CD14-positive monocyte (primary cell): ENCODE measurements around the gene GPC6. TPM values are rescaled to one million over a fixed set of nuclear protein-coding genes. Genes with fewer than 3 reads are reported as not detected.

Experiments
- DNase-seq, 3 donors: peaks; one replicate each; pipeline ENCODE4 v3.0.0-alpha.2; 2011 to 2022
- H2AFZ ChIP-seq: 2 replicates; pipeline ENCODE4 v1.6.0; 2012; ENCODE audit warnings: mild to moderate bottlenecking, low read depth, low read length, inconsistent platforms; ENCODE audit not compliant: insufficient read depth, poor library complexity, severe bottlenecking
- H3K27ac ChIP-seq, 2 donors: 1 replicate in 1 of 2; 2 replicates in 1 of 2; pipeline ENCODE4 v1.5.1; 2012 to 2013; ENCODE audit warnings: low read length in 2 of 2, control low read depth in 1 of 2, inconsistent platforms in 1 of 2, low read depth in 1 of 2, mild to moderate bottlenecking in 1 of 2
- H3K27me3 ChIP-seq, 2 donors: one replicate each; pipeline versions ENCODE4 v1.6.0 to v1.6.1; 2011 to 2013; ENCODE audit warnings: low read length in 2 of 2; ENCODE audit not compliant: control insufficient read depth in 2 of 2, insufficient read depth in 2 of 2
- H3K36me3 ChIP-seq, 2 donors: replicated peaks in 1 of 2; 1 replicate in 1 of 2; 2 replicates in 1 of 2; pipeline versions ENCODE4 v1.5.1 to v1.6.1; 2012 to 2013; ENCODE audit warnings: low read length in 2 of 2, control low read depth in 1 of 2, inconsistent platforms in 1 of 2, mild to moderate bottlenecking in 1 of 2; ENCODE audit not compliant: insufficient read depth in 2 of 2, control insufficient read depth in 1 of 2
- H3K4me1 ChIP-seq, 2 donors: 1 replicate in 1 of 2; 2 replicates in 1 of 2; pipeline versions ENCODE4 v1.5.1 to v1.6.1; 2012 to 2013; ENCODE audit warnings: low read length in 2 of 2, control low read depth in 1 of 2, inconsistent platforms in 1 of 2, mild to moderate bottlenecking in 1 of 2, moderate library complexity in 1 of 2; ENCODE audit not compliant: insufficient read depth in 2 of 2, control insufficient read depth in 1 of 2
- H3K4me2 ChIP-seq: replicated peaks from 2 replicates; pipeline ENCODE3; 2012; ENCODE audit warnings: low read length, moderate library complexity, mild to moderate bottlenecking; ENCODE audit not compliant: poor library complexity, severe bottlenecking; ENCODE audit errors: extremely low read depth
- H3K4me3 ChIP-seq, 3 experiments: fragments of 200-600 bp in 1 of 3; sonication (generic) in 1 of 3; replicated peaks in 1 of 3; 1 replicate in 2 of 3; 2 replicates in 1 of 3; pipeline ENCODE4 v1.5.1; 2011 to 2013; ENCODE audit warnings: low read length in 3 of 3, mild to moderate bottlenecking in 3 of 3, control low read depth in 2 of 3, low read depth in 2 of 3, inconsistent platforms in 1 of 3, moderate library complexity in 1 of 3
- H3K79me2 ChIP-seq: 2 replicates; pipeline ENCODE4 v1.6.0; 2012; ENCODE audit warnings: mild to moderate bottlenecking, control low read depth, inconsistent platforms, low read length, moderate library complexity; ENCODE audit not compliant: insufficient read depth
- H3K9ac ChIP-seq: 2 replicates; pipeline ENCODE4 v1.6.0; 2017; ENCODE audit warnings: low read length, mild to moderate bottlenecking; ENCODE audit not compliant: insufficient read depth, poor library complexity, severe bottlenecking
- H3K9me3 ChIP-seq, 2 donors: replicated peaks in 1 of 2; 1 replicate in 1 of 2; 2 replicates in 1 of 2; pipeline versions ENCODE4 v1.5.1 to v1.6.1; 2012 to 2013; ENCODE audit warnings: low read length in 2 of 2, control low read depth in 1 of 2; ENCODE audit not compliant: control insufficient read depth in 1 of 2, insufficient read depth in 1 of 2
- H4K20me1 ChIP-seq: 2 replicates; pipeline ENCODE4 v1.6.0; 2012; ENCODE audit warnings: mild to moderate bottlenecking, low read length, control low read depth, moderate library complexity; ENCODE audit not compliant: insufficient read depth
- H3K27ac Mint-ChIP-seq, 7 donors: one replicate each; pipeline ENCODE4 v1.8.0; 2020; ENCODE audit warnings: mild to moderate bottlenecking in 7 of 7, mixed read lengths in 7 of 7, moderate library complexity in 6 of 7, inconsistent platforms in 2 of 7
- H3K27me3 Mint-ChIP-seq, 3 donors: one replicate each; pipeline ENCODE4 v1.8.0; 2021 to 2022; ENCODE audit warnings: low read depth in 3 of 3, mild to moderate bottlenecking in 3 of 3, mixed read lengths in 3 of 3, moderate library complexity in 3 of 3, inconsistent platforms in 1 of 3
- H3K36me3 Mint-ChIP-seq, 2 donors: one replicate each; pipeline ENCODE4 v1.8.0; 2020; ENCODE audit warnings: mixed read lengths in 2 of 2, inconsistent platforms in 1 of 2, mild to moderate bottlenecking in 1 of 2
- H3K4me1 Mint-ChIP-seq: one replicate; pipeline ENCODE4 v1.8.0; 2020; ENCODE audit warnings: mild to moderate bottlenecking, mixed read lengths
- H3K4me3 Mint-ChIP-seq, 2 donors: one replicate each; pipeline ENCODE4 v1.8.0; 2020; ENCODE audit warnings: mild to moderate bottlenecking in 2 of 2, mixed read lengths in 2 of 2, moderate library complexity in 1 of 2
- H3K9me3 Mint-ChIP-seq, 7 donors: one replicate each; pipeline ENCODE4 v1.8.0; 2020 to 2022; ENCODE audit warnings: mixed read lengths in 7 of 7, mild to moderate bottlenecking in 6 of 7, moderate library complexity in 6 of 7, inconsistent platforms in 2 of 7
- WGBS: methylation state at CpG from one replicate; pipeline ENCODE4 v1.1.5; 2013; ENCODE audit warnings: missing lambda C conversion rate; ENCODE audit not compliant: insufficient coverage; 5-methylcytosine and 5-hydroxymethylcytosine counted together
- intact Hi-C, 2 donors: fragments of 100-400 bp; cut with micrococcal nuclease; formaldehyde crosslinking; loops; one replicate each; pipeline versions ENCODE4 v1.15.0 to v1.15.1; 2023
- polyA plus RNA-seq, 3 donors: library from polyadenylated mRNA; depleted of rRNA in 1 of 3; unstranded in 2 of 3; stranded (reverse) in 1 of 3; fragments of 300-500 nt in 2 of 3; fragments of >200 nt in 1 of 3; fragmentation: Illumina TruSeq in 2 of 3; gene quantifications; 1 replicate in 2 of 3; 2 replicates in 1 of 3; pipeline ENCODE4 v1.2.3, GENCODE V29; 2012 to 2021
- TF ChIP-seq, protein P1 (sequence below): fragments of 200-600 bp; IDR thresholded peaks from one replicate; pipeline ENCODE4 v1.8.0; 2022; ENCODE audit warnings: antibody characterized with exemption, mild to moderate bottlenecking

GPC6 gene
- polyA plus RNA-seq, 3 donors: not detected

DNA sequence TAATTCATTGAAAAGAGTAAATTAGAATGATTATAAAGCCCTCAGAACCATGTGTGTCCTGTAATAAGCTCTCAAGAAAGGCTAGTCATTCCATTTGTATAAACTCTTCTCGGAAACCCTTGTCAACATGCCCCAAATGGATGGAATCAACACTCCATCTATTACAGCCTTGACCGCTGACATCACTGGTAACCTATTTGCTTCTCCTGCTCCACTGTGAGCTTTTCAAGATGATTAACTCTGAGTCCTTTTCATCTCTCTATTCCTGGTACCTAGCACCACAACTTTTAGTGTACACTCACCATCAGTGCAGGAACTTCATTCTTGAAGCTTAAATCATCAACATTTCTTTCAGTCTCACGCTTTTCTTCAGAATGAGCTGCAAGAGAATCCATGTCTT, 640.9 kb downstream of the GPC6 start:
- DNase-seq: no peak
- Histone ChIP-seq H4K20me1 (no peaks in the 10 kb centered on the region), H3K4me2 (no peak overlapping the region), H3K9ac (no peak overlapping the region), H3K36me3 (no peaks in the 10 kb centered on the region), H3K9me3 (no peaks in the 10 kb centered on the region), H3K27ac (no peak overlapping the region), H3K4me3 (no peak overlapping the region), H3K27me3 (no peaks in the 10 kb centered on the region), H2AFZ (no peak overlapping the region), H3K79me2 (no peaks in the 10 kb centered on the region), H3K4me1 (no peaks in the 10 kb centered on the region)
- TF ChIP-seq, protein P1, sequence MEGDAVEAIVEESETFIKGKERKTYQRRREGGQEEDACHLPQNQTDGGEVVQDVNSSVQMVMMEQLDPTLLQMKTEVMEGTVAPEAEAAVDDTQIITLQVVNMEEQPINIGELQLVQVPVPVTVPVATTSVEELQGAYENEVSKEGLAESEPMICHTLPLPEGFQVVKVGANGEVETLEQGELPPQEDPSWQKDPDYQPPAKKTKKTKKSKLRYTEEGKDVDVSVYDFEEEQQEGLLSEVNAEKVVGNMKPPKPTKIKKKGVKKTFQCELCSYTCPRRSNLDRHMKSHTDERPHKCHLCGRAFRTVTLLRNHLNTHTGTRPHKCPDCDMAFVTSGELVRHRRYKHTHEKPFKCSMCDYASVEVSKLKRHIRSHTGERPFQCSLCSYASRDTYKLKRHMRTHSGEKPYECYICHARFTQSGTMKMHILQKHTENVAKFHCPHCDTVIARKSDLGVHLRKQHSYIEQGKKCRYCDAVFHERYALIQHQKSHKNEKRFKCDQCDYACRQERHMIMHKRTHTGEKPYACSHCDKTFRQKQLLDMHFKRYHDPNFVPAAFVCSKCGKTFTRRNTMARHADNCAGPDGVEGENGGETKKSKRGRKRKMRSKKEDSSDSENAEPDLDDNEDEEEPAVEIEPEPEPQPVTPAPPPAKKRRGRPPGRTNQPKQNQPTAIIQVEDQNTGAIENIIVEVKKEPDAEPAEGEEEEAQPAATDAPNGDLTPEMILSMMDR: no peak
- 93% methylated on average over 3 of the region's 3 CpGs for WGBS
- intact Hi-C loops: no loop called here
- Mint-ChIP-seq H3K27me3 (peaks cover 0 to 2% (median 0%) of the 10 kb centered on the region in 3 donors), H3K36me3 (no peaks in the 10 kb centered on the region), H3K4me3 (no peak overlapping the region), H3K4me1 (no peaks in the 10 kb centered on the region), H3K27ac (no peak overlapping the region), H3K9me3 (peaks cover 0 to 3% (median 0%) of the 10 kb centered on the region in 7 donors)

DNA sequence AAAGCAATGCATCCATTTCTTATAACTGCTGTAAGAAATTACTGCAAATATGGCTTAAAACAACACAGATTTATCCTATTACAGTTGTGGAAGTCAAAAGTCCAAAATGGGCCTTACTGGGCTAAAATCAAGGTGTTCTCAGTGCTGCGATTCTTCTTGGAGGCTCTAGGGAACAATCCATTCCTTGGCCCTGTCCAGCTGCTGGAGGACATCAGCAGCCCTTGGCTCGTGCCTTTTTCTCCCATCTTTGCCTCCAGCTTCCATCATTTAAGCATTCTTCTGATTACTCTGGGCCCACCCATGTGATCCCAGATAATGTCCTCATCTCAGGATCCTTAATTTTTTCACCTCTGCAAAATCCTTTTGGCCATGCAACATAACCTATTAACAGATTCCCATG, 645.8 kb downstream of the GPC6 start:
- intact Hi-C loops: no loop called here
- Histone ChIP-seq H3K4me1 (no peaks in the 10 kb centered on the region), H3K4me2 (no peak overlapping the region), H3K36me3 (no peaks in the 10 kb centered on the region), H2AFZ (no peak overlapping the region), H3K4me3 (no peak overlapping the region), H3K9me3 (no peaks in the 10 kb centered on the region), H4K20me1 (no peaks in the 10 kb centered on the region), H3K27ac (no peak overlapping the region), H3K27me3 (no peaks in the 10 kb centered on the region), H3K9ac (no peak overlapping the region), H3K79me2 (no peaks in the 10 kb centered on the region)
- Mint-ChIP-seq H3K36me3 (no peaks in the 10 kb centered on the region), H3K9me3 (peaks cover 0 to 7% (median 2%) of the 10 kb centered on the region in 7 donors), H3K4me1 (no peaks in the 10 kb centered on the region), H3K4me3 (no peak overlapping the region), H3K27me3 (peaks cover 0 to 3% (median 0%) of the 10 kb centered on the region in 3 donors), H3K27ac (no peak overlapping the region)
- DNase-seq: no peak
- 83% methylated on average over 2 of the region's 2 CpGs for WGBS
- TF ChIP-seq, protein P1: no peak
